Esophagus squamous epithelium (tissue), 5 donors: ENCODE measurements around the gene ZFP36. TPM values are rescaled to one million over a fixed set of nuclear protein-coding genes. Genes with fewer than 3 reads are reported as not detected.

Experiments
- DNase-seq: peaks from one replicate; lab custom pipeline; 2025; lab: John Stamatoyannopoulos, UW
- H3K27ac ChIP-seq, 4 donors: fragments of 200-600 bp; sonication (generic); one replicate each; pipeline ENCODE4 v1.5.1; 2016 to 2019; ENCODE audit warnings: mild to moderate bottlenecking in 1 of 4
- H3K27me3 ChIP-seq, 4 donors: fragments of 200-600 bp; sonication (generic); 1 replicate in 3 of 4; 2 replicates in 1 of 4; pipeline versions ENCODE4 v1.5.1 to v1.6.0; 2017 to 2021; ENCODE audit warnings: antibody characterized with exemption in 1 of 4
- H3K36me3 ChIP-seq, 3 donors: fragments of 200-600 bp; sonication (generic); one replicate each; pipeline ENCODE4 v1.5.1; 2016 to 2019
- H3K4me1 ChIP-seq, 3 donors: fragments of 200-600 bp; sonication (generic); one replicate each; pipeline ENCODE4 v1.5.1; 2017 to 2019
- H3K4me3 ChIP-seq, 4 donors: fragments of 200-600 bp; sonication (generic); 1 replicate in 3 of 4; 2 replicates in 1 of 4; pipeline ENCODE4 v1.5.1; 2016 to 2019; ENCODE audit warnings: mild to moderate bottlenecking in 2 of 4, moderate library complexity in 1 of 4
- H3K9me3 ChIP-seq, 3 donors: fragments of 200-600 bp; sonication (generic); one replicate each; pipeline ENCODE4 v1.5.1; 2016 to 2019
- CTCF ChIP-seq, 6 experiments: fragments of 450-650 bp in 4 of 6; fragments of 200-600 bp in 2 of 6; sonication (generic) in 2 of 6; IDR thresholded peaks; one replicate each; pipeline ENCODE4 v1.5.1; 2016 to 2019; ENCODE audit warnings: antibody characterized with exemption in 6 of 6, mild to moderate bottlenecking in 4 of 6, moderate library complexity in 4 of 6
- POLR2A ChIP-seq, 4 donors: fragments of 450-650 bp; IDR thresholded peaks; one replicate each; pipeline ENCODE4 v1.6.1; 2017; ENCODE audit warnings: antibody characterized with exemption in 4 of 4, mild to moderate bottlenecking in 4 of 4, moderate library complexity in 3 of 4
- WGBS, 2 donors: methylation state at CpG; one replicate each; pipeline ENCODE4 v1.1.5; 2018; 5-methylcytosine and 5-hydroxymethylcytosine counted together
- intact Hi-C: fragments of 100-400 bp; cut with DNase I; formaldehyde crosslinking; loops from one replicate; pipeline ENCODE4 v1.15.0; 2022
- total RNA-seq, 4 donors: library from RNA; depleted of rRNA; stranded (reverse); fragments of >200 nt; gene quantifications; one replicate each; pipeline ENCODE4 v1.1.0, GENCODE V29; 2016
- donor health status: DM: yes; HTN: yes; CAD: no.

Gene ZFP36
- total RNA-seq, 4 donors from 2014 or later, result 72.1 to 230 (median 121) TPM

- Histone ChIP-seq H3K4me3 (no peak overlapping the region), H3K9me3 (no peaks in the 10 kb centered on the region), H3K27ac (peak overlapping the region; percentile 40 to 88 (median 77)), H3K36me3 (peaks cover 7 to 99% (median 17%) of the 10 kb centered on the region in 3 donors), H3K4me1 (peaks cover 0 to 51% (median 6%) of the 10 kb centered on the region in 3 donors), H3K27me3 (no peaks in the 10 kb centered on the region)
- intact Hi-C loops, result no loop called here
- 53 to 54% methylated on average over 2 to 3 of the region's 5 CpGs for WGBS, 2 donors
- TF ChIP-seq POLR2A (IDR thresholded peaks at IDR 0.05), result no peak
- TF ChIP-seq CTCF (IDR thresholded peaks at IDR 0.05), result no peak
- no peak for DNase-seq
Measured at GRCh38 chr19:39363901-39364457, 42.7 kb upstream of the ZFP36 start.

GRCh38 chr19:39365531-39365930 is 41.1 kb upstream of the ZFP36 start:
- 100% methylated on average over 1 of the region's 1 CpG for WGBS, 2 donors
- H3K4me1 ChIP-seq, result peaks cover 0 to 56% (median 6%) of the 10 kb centered on the region in 3 donors
- H3K4me3 ChIP-seq, result no peak overlapping the region
- no peaks in the 10 kb centered on the region for H3K27me3 ChIP-seq
- intact Hi-C loops, result no loop called here
- peak overlapping the region in 2 of 4 donors; percentile 52 to 76 for H3K27ac ChIP-seq
- peaks cover 7 to 99% (median 22%) of the 10 kb centered on the region in 3 donors for H3K36me3 ChIP-seq
- TF ChIP-seq CTCF (IDR thresholded peaks at IDR 0.05) (no peak), POLR2A (IDR thresholded peaks at IDR 0.05) (no peak)
- H3K9me3 ChIP-seq, result no peaks in the 10 kb centered on the region
- DNase-seq, result no peak

- intact Hi-C loops, result no loop called here
- no peaks in the 10 kb centered on the region for H3K9me3 ChIP-seq
- DNase-seq, result no peak
- peaks cover 4 to 59% (median 23%) of the 10 kb centered on the region in 3 donors for H3K4me1 ChIP-seq
- no peak for TF ChIP-seq CTCF (IDR thresholded peaks at IDR 0.05)
- TF ChIP-seq POLR2A (IDR thresholded peaks at IDR 0.05), result no peak
- peak overlapping the region in 2 of 4 donors; percentile 30 to 40 for H3K27ac ChIP-seq
- H3K27me3 ChIP-seq, result no peaks in the 10 kb centered on the region
- no peak overlapping the region for H3K4me3 ChIP-seq
- WGBS, 2 donors, result 79 to 89% methylated on average over 2 of the region's 2 CpGs
- peaks cover 7 to 100% (median 25%) of the 10 kb centered on the region in 3 donors for H3K36me3 ChIP-seq
Measured at GRCh38 chr19:39369200-39369599, 37.4 kb upstream of the ZFP36 start.

GRCh38 chr19:39370735-39371134 is 35.9 kb upstream of the ZFP36 start:
- Histone ChIP-seq H3K27me3 (no peaks in the 10 kb centered on the region), H3K4me1 (peaks cover 4 to 45% (median 23%) of the 10 kb centered on the region in 3 donors), H3K9me3 (no peaks in the 10 kb centered on the region), H3K36me3 (peaks cover 2 to 100% (median 34%) of the 10 kb centered on the region in 3 donors), H3K4me3 (no peak overlapping the region), H3K27ac (peak overlapping the region; percentile 31 to 97 (median 88))
- no peak for TF ChIP-seq CTCF (IDR thresholded peaks at IDR 0.05)
- TF ChIP-seq POLR2A (IDR thresholded peaks at IDR 0.05), result no peak
- DNase-seq, result no peak
- intact Hi-C loops, result no loop called here
- 77 to 89% methylated on average over 4 to 5 of the region's 5 CpGs for WGBS, 2 donors

- DNase-seq, result no peak
- H3K4me1 ChIP-seq, result peaks cover 4 to 45% (median 23%) of the 10 kb centered on the region in 3 donors
- peaks cover 11 to 100% (median 48%) of the 10 kb centered on the region in 3 donors for H3K36me3 ChIP-seq
- peak overlapping the region in 1 of 4 donors; percentile 32 for H3K4me3 ChIP-seq
- H3K27ac ChIP-seq, result peak overlapping the region; percentile 79 to 97 (median 88)
- no peak for TF ChIP-seq POLR2A (IDR thresholded peaks at IDR 0.05)
- TF ChIP-seq CTCF (IDR thresholded peaks at IDR 0.05), result no peak
- WGBS, 2 donors, result 45 to 70% methylated on average over 7 of the region's 8 CpGs
- intact Hi-C loops, result no loop called here
- no peaks in the 10 kb centered on the region for H3K27me3 ChIP-seq
- no peaks in the 10 kb centered on the region for H3K9me3 ChIP-seq
Measured at GRCh38 chr19:39372047-39372802, 34.4 kb upstream of the ZFP36 start.
